Astrocyte (in vitro differentiated cells and primary cell): ENCODE data around the gene WBP2NL.

Experiments
- CTCF ChIP-seq: IDR thresholded peaks from 2 replicates; pipeline ENCODE4 v1.5.1; 2011; ENCODE audit warnings: low read depth, mild to moderate bottlenecking, inconsistent platforms, low read length, moderate library complexity; ENCODE audit not compliant: insufficient read depth
- EZH2 ChIP-seq: IDR thresholded peaks from 2 replicates; pipeline ENCODE4 v1.6.1; 2012; ENCODE audit warnings: mild to moderate bottlenecking, low read length, inconsistent platforms; ENCODE audit not compliant: insufficient read depth

GRCh38 chr22:42069801-42070516 lies 71.4 kb downstream of the WBP2NL start:
- TF ChIP-seq CTCF (no peak), EZH2 (no peak)
